ENCODE measurements around the gene SPACA4. TPM values are rescaled to one million over a fixed set of nuclear protein-coding genes. Genes with fewer than 3 reads are reported as not detected.

The SPACA4 gene
- total and polyA plus RNA-seq, 9 of the 15 experiments (the other 6 are each of a cell fraction or from before 2014, with no cell fraction given) = not detected

DNA sequence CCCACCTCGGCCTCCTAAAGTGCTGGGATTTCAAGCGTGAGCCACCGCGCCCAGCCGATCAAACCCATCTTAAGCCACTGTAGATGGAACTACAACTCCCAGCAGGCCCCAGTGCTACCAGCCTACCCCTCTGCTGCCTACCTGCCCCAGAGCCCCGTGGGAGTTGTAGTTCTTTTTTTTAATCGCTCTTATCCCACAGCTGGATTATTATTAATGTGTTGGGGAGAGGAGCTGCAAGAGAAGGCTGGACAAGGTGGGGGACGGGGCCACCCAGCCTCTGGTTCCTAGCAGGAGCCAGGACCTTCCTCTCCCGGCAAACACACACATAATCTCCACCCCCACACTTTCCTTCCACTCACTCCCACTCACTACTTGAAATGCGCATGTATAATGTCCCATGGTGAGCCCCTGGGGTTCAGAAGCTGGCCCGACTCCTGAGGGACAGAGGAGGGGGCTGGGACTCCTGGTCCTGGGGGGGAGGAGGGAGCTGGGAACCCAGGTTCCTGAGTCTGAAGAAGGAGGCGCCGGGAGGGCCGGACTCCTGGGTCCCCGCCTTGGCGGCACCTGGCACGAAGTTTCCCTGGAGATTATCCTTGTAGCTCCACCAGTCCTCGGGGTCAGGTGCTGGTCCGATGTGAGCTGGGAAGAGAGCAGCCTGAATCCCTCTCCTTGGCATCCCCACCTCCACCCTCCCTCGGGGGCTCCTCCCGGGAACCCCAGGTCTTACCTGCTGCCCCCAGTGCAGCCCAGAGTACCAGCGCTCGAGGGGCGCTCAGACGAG lies 38.5 kb downstream of the SPACA4 start (continued):
- TF ChIP-seq, protein P1, sequence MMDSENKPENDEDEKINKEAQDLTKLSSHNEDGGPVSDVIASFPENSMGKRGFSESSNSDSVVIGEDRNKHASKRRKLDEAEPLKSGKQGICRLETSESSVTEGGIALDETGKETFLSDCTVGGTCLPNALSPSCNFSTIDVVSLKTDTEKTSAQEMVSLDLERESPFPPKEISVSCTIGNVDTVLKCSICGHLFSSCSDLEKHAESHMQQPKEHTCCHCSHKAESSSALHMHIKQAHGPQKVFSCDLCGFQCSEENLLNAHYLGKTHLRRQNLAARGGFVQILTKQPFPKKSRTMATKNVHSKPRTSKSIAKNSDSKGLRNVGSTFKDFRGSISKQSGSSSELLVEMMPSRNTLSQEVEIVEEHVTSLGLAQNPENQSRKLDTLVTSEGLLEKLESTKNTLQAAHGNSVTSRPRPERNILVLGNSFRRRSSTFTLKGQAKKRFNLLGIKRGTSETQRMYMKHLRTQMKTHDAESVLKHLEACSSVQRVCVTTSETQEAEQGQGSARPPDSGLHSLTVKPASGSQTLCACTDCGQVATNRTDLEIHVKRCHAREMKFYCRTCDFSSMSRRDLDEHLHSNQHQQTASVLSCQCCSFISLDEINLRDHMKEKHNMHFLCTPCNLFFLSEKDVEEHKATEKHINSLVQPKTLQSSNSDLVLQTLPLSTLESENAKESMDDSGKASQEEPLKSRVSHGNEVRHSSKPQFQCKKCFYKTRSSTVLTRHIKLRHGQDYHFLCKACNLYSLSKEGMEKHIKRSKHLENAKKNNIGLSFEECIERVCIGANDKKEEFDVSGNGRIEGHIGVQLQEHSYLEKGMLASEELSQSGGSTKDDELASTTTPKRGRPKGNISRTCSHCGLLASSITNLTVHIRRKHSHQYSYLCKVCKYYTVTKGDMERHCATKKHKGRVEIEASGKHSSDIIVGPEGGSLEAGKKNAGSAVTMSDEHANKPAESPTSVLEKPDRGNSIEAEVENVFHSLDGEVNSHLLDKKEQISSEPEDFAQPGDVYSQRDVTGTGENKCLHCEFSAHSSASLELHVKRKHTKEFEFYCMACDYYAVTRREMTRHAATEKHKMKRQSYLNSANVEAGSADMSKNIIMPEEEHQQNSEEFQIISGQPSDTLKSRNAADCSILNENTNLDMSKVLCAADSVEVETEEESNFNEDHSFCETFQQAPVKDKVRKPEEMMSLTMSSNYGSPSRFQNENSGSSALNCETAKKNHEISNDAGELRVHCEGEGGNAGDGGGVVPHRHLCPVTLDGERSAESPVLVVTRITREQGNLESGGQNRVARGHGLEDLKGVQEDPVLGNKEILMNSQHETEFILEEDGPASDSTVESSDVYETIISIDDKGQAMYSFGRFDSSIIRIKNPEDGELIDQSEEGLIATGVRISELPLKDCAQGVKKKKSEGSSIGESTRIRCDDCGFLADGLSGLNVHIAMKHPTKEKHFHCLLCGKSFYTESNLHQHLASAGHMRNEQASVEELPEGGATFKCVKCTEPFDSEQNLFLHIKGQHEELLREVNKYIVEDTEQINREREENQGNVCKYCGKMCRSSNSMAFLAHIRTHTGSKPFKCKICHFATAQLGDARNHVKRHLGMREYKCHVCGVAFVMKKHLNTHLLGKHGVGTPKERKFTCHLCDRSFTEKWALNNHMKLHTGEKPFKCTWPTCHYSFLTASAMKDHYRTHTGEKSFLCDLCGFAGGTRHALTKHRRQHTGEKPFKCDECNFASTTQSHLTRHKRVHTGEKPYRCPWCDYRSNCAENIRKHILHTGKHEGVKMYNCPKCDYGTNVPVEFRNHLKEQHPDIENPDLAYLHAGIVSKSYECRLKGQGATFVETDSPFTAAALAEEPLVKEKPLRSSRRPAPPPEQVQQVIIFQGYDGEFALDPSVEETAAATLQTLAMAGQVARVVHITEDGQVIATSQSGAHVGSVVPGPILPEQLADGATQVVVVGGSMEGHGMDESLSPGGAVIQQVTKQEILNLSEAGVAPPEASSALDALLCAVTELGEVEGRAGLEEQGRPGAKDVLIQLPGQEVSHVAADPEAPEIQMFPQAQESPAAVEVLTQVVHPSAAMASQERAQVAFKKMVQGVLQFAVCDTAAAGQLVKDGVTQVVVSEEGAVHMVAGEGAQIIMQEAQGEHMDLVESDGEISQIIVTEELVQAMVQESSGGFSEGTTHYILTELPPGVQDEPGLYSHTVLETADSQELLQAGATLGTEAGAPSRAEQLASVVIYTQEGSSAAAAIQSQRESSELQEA (IDR thresholded peaks at IDR 0.05; ENCODE audit: low read depth) = no peak
- TF ChIP-seq NCOR1 (IDR thresholded peaks at IDR 0.05) (no peak), ZNF764 (CRISPR knock-in tag; IDR thresholded peaks at IDR 0.05; ENCODE audit: low read depth) (no peak), GABPB1 (CRISPR knock-in tag; IDR thresholded peaks at IDR 0.05) (peak; percentile 59; the same call in 1 of the 2 replicates), FOSL1 (tag; conservative IDR thresholded peaks at IDR 0.05) (0 out of 2 replicates have a peak, but pooled peaks have one; percentile 14), NFRKB (IDR thresholded peaks at IDR 0.05; ENCODE audit: low read depth) (no peak), CHD2 (IDR thresholded peaks at IDR 0.05; ENCODE audit: low read depth, low read length) (peak; percentile 14; the same call in 1 of the 2 replicates), HEY1 (CRISPR knock-in tag; IDR thresholded peaks at IDR 0.05; ENCODE audit: borderline replicate concordance) (no peak), ZNF133 (CRISPR knock-in tag; IDR thresholded peaks at IDR 0.05) (no peak), NRF1 (conservative IDR thresholded peaks at IDR 0.05 in 1 of 2, IDR thresholded peaks at IDR 0.05 in 1 of 2) (peak in 1 of 2 experiments; percentile 40; a peak in 2 of 4 replicates), NR3C1 (CRISPR knock-in tag; IDR thresholded peaks at IDR 0.05) (no peak), ELF4 (CRISPR knock-in tag; IDR thresholded peaks at IDR 0.05) (peak; percentile 48; the same call in 1 of the 2 replicates), TEAD1 (CRISPR knock-in tag; IDR thresholded peaks at IDR 0.05) (0 out of 4 replicates have a peak, but pooled peaks of 1 of the 2 experiments have one; percentile 54), ZNF197 (CRISPR knock-in tag; IDR thresholded peaks at IDR 0.05; ENCODE audit: low read depth) (peak; percentile 96)
- TF ChIP-seq, protein P2, sequence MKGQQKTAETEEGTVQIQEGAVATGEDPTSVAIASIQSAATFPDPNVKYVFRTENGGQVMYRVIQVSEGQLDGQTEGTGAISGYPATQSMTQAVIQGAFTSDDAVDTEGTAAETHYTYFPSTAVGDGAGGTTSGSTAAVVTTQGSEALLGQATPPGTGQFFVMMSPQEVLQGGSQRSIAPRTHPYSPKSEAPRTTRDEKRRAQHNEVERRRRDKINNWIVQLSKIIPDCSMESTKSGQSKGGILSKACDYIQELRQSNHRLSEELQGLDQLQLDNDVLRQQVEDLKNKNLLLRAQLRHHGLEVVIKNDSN (CRISPR knock-in tag; IDR thresholded peaks at IDR 0.05) = no peak
- TF ChIP-seq, protein P3, sequence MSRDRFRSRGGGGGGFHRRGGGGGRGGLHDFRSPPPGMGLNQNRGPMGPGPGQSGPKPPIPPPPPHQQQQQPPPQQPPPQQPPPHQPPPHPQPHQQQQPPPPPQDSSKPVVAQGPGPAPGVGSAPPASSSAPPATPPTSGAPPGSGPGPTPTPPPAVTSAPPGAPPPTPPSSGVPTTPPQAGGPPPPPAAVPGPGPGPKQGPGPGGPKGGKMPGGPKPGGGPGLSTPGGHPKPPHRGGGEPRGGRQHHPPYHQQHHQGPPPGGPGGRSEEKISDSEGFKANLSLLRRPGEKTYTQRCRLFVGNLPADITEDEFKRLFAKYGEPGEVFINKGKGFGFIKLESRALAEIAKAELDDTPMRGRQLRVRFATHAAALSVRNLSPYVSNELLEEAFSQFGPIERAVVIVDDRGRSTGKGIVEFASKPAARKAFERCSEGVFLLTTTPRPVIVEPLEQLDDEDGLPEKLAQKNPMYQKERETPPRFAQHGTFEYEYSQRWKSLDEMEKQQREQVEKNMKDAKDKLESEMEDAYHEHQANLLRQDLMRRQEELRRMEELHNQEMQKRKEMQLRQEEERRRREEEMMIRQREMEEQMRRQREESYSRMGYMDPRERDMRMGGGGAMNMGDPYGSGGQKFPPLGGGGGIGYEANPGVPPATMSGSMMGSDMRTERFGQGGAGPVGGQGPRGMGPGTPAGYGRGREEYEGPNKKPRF (IDR thresholded peaks at IDR 0.05; ENCODE audit: low read depth, low read length) = no peak
